Neural progenitor cell (in vitro differentiated cells): Measurements from ENCODE around the gene FABP1. TPM values are rescaled to one million over a fixed set of nuclear protein-coding genes. Genes with fewer than 3 reads are reported as not detected.
A peak's percentile ranks its signal among the peaks of the same experiment; 100 is the strongest.

ENCODE experiments used
- DNase-seq: peaks from one replicate; pipeline ENCODE4 v3.0.0-alpha.2; 2016; ENCODE audit warnings: low spot score
- H2AFZ ChIP-seq: fragments of 200-600 bp; sonication (generic); replicated peaks from 2 replicates; pipeline ENCODE4 v1.6.1; 2016; ENCODE audit warnings: antibody characterized with exemption
- H3F3A ChIP-seq: fragments of 200-600 bp; sonication (generic); 2 replicates; pipeline ENCODE4 v1.6.1; 2016; ENCODE audit warnings: antibody characterized with exemption, low read depth
- H3K27ac ChIP-seq: fragments of 200-600 bp; sonication (generic); 2 replicates; pipeline ENCODE4 v1.5.1; 2016; ENCODE audit warnings: mild to moderate bottlenecking
- H3K27me3 ChIP-seq: fragments of 200-600 bp; sonication (generic); 2 replicates; pipeline ENCODE4 v1.6.1; 2016; ENCODE audit warnings: mild to moderate bottlenecking, moderate library complexity
- H3K36me3 ChIP-seq: fragments of 200-600 bp; sonication (generic); 2 replicates; pipeline ENCODE4 v1.5.1; 2016
- H3K4me1 ChIP-seq: fragments of 200-600 bp; sonication (generic); 2 replicates; pipeline ENCODE4 v1.6.1; 2016; ENCODE audit warnings: mixed run types
- H3K4me2 ChIP-seq: fragments of 200-600 bp; sonication (generic); 2 replicates; pipeline ENCODE4 v1.6.1; 2016
- H3K4me3 ChIP-seq: fragments of 200-600 bp; sonication (generic); 2 replicates; pipeline ENCODE4 v1.5.1; 2016
- H3K79me2 ChIP-seq: fragments of 200-600 bp; sonication (generic); 2 replicates; pipeline ENCODE4 v1.6.1; 2016; ENCODE audit warnings: low read depth
- H3K9ac ChIP-seq: fragments of 200-600 bp; sonication (generic); 2 replicates; pipeline ENCODE4 v1.6.1; 2016
- H3K9me3 ChIP-seq: fragments of 200-600 bp; sonication (generic); 2 replicates; pipeline ENCODE4 v1.5.1; 2016; ENCODE audit warnings: low read depth
- H4K20me1 ChIP-seq: fragments of 200-600 bp; sonication (generic); 2 replicates; pipeline ENCODE4 v1.6.1; 2016; ENCODE audit warnings: low read depth
- H3K27ac Mint-ChIP-seq: 3 replicates; pipeline ENCODE4 v1.8.0; 2021; ENCODE audit warnings: mixed read lengths
- H3K27me3 Mint-ChIP-seq: 2 replicates; pipeline ENCODE4 v1.8.0; 2022; ENCODE audit warnings: low read depth, mild to moderate bottlenecking, inconsistent platforms, moderate library complexity, mixed read lengths; ENCODE audit not compliant: insufficient read depth
- H3K36me3 Mint-ChIP-seq: 3 replicates; pipeline ENCODE4 v1.8.0; 2021; ENCODE audit warnings: mixed read lengths
- H3K4me1 Mint-ChIP-seq: 3 replicates; pipeline ENCODE4 v1.8.0; 2021; ENCODE audit warnings: mixed read lengths
- H3K4me3 Mint-ChIP-seq: 3 replicates; pipeline ENCODE4 v1.8.0; 2021; ENCODE audit warnings: mild to moderate bottlenecking, moderate library complexity, mixed read lengths
- H3K9me3 Mint-ChIP-seq: 3 replicates; pipeline ENCODE4 v1.8.0; 2020; ENCODE audit warnings: mixed read lengths
- EZH2 ChIP-seq: fragments of 200-600 bp; sonication (generic); IDR thresholded peaks from 2 replicates; pipeline ENCODE4 v1.6.1; 2017; ENCODE audit warnings: antibody characterized with exemption, mild to moderate bottlenecking, moderate library complexity
- EZH2phosphoT487 ChIP-seq: fragments of 200-600 bp; sonication (generic); IDR thresholded peaks from 2 replicates; pipeline ENCODE4 v1.6.1; 2017; ENCODE audit warnings: antibody characterized with exemption
- total RNA-seq: library from RNA; depleted of rRNA; stranded (reverse); fragments of >200 nt; gene quantifications from 2 replicates; pipeline ENCODE4 v1.2.3, GENCODE V29; 2015; ENCODE audit warnings: low replicate concordance
- TF ChIP-seq, protein P1 (sequence below): fragments of 200-600 bp; sonication (generic); IDR thresholded peaks from 2 replicates; pipeline ENCODE4 v1.5.1; 2017; ENCODE audit warnings: antibody characterized with exemption, mild to moderate bottlenecking

Gene FABP1
- total RNA-seq, 1 donor from 2014 or later = not detected

DNA sequence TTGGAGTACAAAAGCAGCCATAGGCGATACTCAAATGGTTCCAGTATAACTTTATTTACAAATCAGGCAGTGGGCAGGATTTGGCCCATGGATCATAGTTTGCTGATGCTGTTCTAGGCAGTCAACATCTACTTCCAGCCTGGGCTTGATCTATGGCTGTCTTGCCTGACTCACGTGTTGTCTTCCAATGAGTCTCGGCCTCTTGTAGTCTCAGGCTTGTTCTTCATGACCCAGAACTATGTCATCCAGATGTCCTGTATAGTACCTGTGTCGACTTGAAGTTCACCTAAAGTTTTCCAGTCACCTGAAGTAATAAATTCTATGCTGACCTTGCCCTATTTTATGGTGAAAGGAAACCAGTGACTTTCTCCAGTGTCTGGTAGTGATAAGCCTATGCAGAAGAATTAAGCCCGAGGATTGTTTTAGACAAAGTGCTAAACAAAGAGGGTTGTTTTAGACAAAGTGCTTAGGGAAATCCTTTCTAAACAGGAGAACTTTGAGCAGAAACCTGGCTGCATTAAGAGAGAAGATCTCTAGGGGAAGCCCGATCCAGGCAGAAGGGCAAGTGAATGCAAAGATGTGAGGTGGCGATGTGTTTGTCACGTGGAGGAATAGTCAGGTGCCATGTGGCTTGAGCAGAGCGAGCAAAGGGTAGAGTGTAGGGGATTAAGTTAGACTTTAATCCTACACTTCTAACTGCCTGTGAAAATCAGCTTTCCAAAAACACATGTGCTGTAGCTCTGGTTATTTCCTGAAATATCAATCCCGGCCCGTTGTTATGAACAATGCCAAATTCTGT lies 33.8 kb upstream of the FABP1 start:
- Histone ChIP-seq H2AFZ (no peak overlapping the region), H3F3A (no peaks in the 10 kb centered on the region), H3K79me2 (no peaks in the 10 kb centered on the region), H4K20me1 (no peaks in the 10 kb centered on the region), H3K4me3 (no peak overlapping the region), H3K4me2 (no peak overlapping the region), H3K27me3 (no peaks in the 10 kb centered on the region), H3K9me3 (no peaks in the 10 kb centered on the region), H3K9ac (no peak overlapping the region), H3K27ac (no peak overlapping the region), H3K4me1 (no peaks in the 10 kb centered on the region), H3K36me3 (no peaks in the 10 kb centered on the region)
- TF ChIP-seq, protein P1, sequence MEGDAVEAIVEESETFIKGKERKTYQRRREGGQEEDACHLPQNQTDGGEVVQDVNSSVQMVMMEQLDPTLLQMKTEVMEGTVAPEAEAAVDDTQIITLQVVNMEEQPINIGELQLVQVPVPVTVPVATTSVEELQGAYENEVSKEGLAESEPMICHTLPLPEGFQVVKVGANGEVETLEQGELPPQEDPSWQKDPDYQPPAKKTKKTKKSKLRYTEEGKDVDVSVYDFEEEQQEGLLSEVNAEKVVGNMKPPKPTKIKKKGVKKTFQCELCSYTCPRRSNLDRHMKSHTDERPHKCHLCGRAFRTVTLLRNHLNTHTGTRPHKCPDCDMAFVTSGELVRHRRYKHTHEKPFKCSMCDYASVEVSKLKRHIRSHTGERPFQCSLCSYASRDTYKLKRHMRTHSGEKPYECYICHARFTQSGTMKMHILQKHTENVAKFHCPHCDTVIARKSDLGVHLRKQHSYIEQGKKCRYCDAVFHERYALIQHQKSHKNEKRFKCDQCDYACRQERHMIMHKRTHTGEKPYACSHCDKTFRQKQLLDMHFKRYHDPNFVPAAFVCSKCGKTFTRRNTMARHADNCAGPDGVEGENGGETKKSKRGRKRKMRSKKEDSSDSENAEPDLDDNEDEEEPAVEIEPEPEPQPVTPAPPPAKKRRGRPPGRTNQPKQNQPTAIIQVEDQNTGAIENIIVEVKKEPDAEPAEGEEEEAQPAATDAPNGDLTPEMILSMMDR = no peak
- TF ChIP-seq EZH2 (no peak), EZH2phosphoT487 (no peak)
- no peak for DNase-seq
- H3K27ac Mint-ChIP-seq = no peak overlapping the region
- H3K4me1 Mint-ChIP-seq = no peaks in the 10 kb centered on the region
- no peak overlapping the region for H3K4me3 Mint-ChIP-seq
- H3K36me3 Mint-ChIP-seq = no peaks in the 10 kb centered on the region
- H3K9me3 Mint-ChIP-seq = no peaks in the 10 kb centered on the region
- H3K27me3 Mint-ChIP-seq = no peaks in the 10 kb centered on the region

DNA sequence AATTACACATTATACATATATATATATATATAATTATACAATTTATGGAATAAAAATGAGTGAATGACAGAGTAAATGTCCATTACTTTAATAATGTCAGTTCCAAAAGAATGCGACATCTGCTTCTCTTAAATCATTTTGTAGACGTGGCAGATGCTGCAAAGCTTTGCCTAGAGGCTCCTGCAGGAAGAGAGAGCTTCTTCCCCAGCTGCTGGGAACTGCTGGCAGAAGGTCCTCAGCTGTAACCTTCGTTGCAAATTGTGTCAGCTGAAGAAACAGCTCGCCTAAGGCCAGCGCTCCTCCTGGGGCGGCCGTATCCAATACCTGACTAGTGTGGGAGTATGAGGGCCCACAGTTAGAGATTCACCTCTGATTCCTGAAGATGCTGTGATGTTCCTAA lies 32.7 kb upstream of the FABP1 start:
- Histone ChIP-seq H3F3A (no peaks in the 10 kb centered on the region), H3K4me1 (no peaks in the 10 kb centered on the region), H3K9ac (no peak overlapping the region), H3K9me3 (no peaks in the 10 kb centered on the region), H4K20me1 (no peaks in the 10 kb centered on the region), H3K79me2 (no peaks in the 10 kb centered on the region), H3K27ac (no peak overlapping the region), H3K27me3 (no peaks in the 10 kb centered on the region), H3K4me2 (no peak overlapping the region), H3K4me3 (no peak overlapping the region), H2AFZ (no peak overlapping the region), H3K36me3 (no peaks in the 10 kb centered on the region)
- H3K4me3 Mint-ChIP-seq = no peak overlapping the region
- H3K27ac Mint-ChIP-seq = no peak overlapping the region
- H3K4me1 Mint-ChIP-seq = no peaks in the 10 kb centered on the region
- no peaks in the 10 kb centered on the region for H3K9me3 Mint-ChIP-seq
- no peak for TF ChIP-seq EZH2
- TF ChIP-seq, protein P1 = no peak
- no peak for TF ChIP-seq EZH2phosphoT487
- H3K27me3 Mint-ChIP-seq = no peaks in the 10 kb centered on the region
- no peak for DNase-seq
- H3K36me3 Mint-ChIP-seq = no peaks in the 10 kb centered on the region

DNA sequence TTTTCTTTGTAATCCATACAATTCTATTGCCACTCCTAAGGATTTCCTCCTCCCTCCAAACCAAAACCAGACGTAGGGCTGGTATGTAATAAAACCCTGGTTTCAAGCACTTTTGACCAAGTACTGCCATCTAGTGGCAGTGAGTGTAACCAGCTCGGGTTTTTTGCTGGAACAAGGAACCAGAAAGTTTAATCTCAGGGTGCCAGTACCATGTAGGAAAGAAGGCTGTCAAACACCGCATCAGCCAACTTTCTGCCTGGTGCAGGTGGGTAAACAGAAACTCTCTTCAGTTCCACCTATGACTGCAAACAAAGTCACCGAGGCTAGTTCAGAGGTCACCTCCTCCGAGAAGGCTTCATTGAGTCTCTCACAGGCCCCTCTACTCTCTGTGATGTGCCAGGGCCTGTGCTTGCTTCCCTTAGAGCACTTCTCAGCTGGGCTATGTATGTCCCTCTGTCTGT lies 32.1 kb upstream of the FABP1 start:
- no peaks in the 10 kb centered on the region for H3K36me3 ChIP-seq
- no peaks in the 10 kb centered on the region for H3F3A ChIP-seq
- no peak overlapping the region for H3K4me2 ChIP-seq
- H3K9ac ChIP-seq = no peak overlapping the region
- H3K4me1 ChIP-seq = no peaks in the 10 kb centered on the region
- Mint-ChIP-seq H3K36me3 (no peaks in the 10 kb centered on the region), H3K4me1 (no peaks in the 10 kb centered on the region), H3K27me3 (no peaks in the 10 kb centered on the region), H3K4me3 (no peak overlapping the region), H3K27ac (no peak overlapping the region), H3K9me3 (no peaks in the 10 kb centered on the region)
- H3K27ac ChIP-seq = no peak overlapping the region
- H3K27me3 ChIP-seq = no peaks in the 10 kb centered on the region
- peak; percentile 86 for DNase-seq
- no peaks in the 10 kb centered on the region for H4K20me1 ChIP-seq
- no peaks in the 10 kb centered on the region for H3K79me2 ChIP-seq
- TF ChIP-seq, protein P1 = peak; percentile 93
- TF ChIP-seq EZH2phosphoT487 = no peak
- H3K4me3 ChIP-seq = no peak overlapping the region
- H3K9me3 ChIP-seq = no peaks in the 10 kb centered on the region
- no peak overlapping the region for H2AFZ ChIP-seq
